ENCODE measurements around the gene BCAT1.
"Not testable (repeated sequence)": the region's sequence is repeated elsewhere in the genome, so short reads cannot be mapped to it uniquely, and the experiment has no call there.

The BCAT1 gene

DNA sequence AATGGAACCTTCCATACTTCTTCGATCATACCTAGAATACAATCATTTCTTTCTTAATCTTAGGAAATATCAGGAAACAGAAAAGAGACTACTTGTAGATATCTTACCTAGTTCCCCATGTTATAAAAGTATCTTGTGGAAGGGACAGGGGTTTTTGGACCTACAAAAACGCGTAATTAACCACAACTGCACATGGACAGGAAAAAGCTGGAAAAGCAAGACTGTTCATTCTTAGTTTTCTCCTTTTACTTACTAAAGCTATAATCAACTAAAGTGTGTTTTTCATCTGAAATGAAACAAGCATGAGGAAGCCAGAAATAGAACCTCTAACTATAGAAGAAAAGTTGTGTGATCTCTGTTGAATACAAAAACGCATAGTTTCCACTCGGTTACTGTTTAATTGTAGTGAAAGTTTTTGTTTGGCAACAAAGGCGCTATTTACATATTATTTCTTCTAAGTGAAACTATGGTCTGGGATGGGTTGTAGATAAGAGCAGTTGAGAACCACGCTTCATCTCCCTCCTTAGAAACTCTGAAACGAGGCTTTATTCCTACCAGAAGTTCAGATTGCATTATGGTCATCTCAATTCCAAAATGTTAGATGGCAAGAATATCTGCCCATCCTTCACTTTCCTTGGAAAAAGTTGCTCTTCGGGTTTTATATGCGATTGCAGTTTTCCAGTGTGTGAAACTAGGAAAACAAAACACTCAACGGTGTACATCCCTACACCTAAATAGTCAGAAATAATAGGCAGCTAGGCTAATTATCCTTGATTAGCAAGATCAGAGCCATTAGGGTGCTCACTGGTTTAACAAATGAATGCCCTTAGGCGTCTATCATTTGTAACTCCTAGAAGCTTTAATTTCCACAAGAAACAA is 1.1 kb downstream of the BCAT1 start:
- no peak for DNase-seq (ENCODE audit: insufficient read length, low spot score)
- no peak for FAIRE-seq
- no peak for TF ChIP-seq POLR2A (IDR thresholded peaks at IDR 0.05; ENCODE audit: low read depth, low read length)

- no peak for DNase-seq (ENCODE audit: insufficient read length, low spot score)
- no peak for TF ChIP-seq POLR2A (IDR thresholded peaks at IDR 0.05; ENCODE audit: low read depth, low read length)
- FAIRE-seq: no peak
Observed at GRCh38 chr12:24945845-24946244, 3.1 kb downstream of the BCAT1 start.

DNA sequence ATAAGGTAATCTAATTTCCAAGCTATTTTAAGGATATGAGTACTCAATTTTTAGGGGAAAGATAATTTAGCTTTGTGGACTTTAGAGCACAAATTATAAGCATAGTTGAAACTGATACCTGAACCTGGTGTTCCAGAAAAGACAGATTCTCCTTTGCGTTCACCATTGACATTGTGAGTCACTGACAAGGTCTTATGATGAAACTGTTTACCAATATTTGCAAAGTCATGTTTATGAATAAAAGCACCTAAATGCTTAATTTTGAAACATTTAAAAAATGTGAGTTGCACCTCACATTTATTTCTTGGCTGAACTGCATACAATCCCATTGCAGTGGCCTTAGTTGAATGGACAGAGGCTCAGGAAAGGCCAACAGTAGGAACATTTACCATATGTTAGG is 3.9 kb downstream of the BCAT1 start:
- no peak for DNase-seq (ENCODE audit: insufficient read length, low spot score)
- TF ChIP-seq POLR2A (IDR thresholded peaks at IDR 0.05; ENCODE audit: low read depth, low read length): no peak
- no peak for FAIRE-seq

DNA sequence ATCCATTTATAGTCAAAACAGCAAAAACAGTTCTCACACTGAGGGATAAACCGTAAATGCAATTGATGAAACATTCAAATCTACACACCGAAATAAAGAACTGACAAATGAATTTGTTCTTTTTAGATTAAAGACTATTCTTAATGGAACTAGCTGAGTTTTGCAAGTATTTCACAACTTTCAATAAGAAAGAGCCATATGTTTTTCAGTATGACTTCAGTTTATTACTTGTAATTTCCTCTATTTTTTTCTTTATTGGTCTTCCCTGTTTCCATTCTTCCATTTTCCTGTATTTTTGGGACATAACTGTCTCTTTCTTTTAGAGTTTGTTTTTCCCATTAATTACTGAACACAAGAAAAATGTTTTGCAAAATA is 4.3 kb downstream of the BCAT1 start:
- no peak for TF ChIP-seq POLR2A (IDR thresholded peaks at IDR 0.05; ENCODE audit: low read depth, low read length)
- FAIRE-seq (no peak), DNase-seq (ENCODE audit: insufficient read length, low spot score) (no peak)

DNA sequence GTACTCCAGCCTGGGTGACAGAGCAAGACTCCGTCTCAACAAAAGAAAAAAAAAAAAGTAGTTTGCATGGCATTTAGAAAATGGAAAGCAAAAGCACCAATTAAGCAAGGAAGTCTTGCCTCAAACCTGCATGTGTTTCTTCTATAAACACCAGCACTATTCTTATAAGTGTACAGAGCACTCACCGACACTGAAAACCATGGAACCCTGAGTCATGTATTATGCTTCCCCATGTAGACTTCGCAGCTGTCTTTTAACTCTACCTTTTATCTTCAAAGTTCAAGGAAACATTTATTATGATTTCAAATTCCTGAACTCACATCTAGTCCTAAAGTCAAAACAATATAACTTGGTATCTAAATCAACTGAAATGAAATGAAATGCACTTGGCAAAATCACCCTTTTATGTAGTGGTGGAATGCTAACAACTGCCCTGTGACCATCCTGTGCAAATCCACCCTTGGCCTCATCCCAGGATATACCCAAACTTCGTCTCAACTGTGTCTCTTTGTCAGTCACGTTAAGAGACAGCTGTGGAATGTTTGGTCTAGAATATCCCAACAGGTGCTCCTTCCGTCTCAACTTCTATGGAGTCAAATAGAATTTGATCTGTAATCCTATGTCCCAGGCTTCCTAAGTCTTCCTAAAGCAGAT is 4.8 kb downstream of the BCAT1 start:
- no peak for FAIRE-seq
- DNase-seq (ENCODE audit: insufficient read length, low spot score): no peak
- no peak for TF ChIP-seq POLR2A (IDR thresholded peaks at IDR 0.05; ENCODE audit: low read depth, low read length)

GRCh38 chr12:24940157-24940556 is 8.7 kb downstream of the BCAT1 start:
- FAIRE-seq: no peak
- no peak for TF ChIP-seq POLR2A (IDR thresholded peaks at IDR 0.05; ENCODE audit: low read depth, low read length)
- DNase-seq (ENCODE audit: insufficient read length, low spot score): no peak

DNA sequence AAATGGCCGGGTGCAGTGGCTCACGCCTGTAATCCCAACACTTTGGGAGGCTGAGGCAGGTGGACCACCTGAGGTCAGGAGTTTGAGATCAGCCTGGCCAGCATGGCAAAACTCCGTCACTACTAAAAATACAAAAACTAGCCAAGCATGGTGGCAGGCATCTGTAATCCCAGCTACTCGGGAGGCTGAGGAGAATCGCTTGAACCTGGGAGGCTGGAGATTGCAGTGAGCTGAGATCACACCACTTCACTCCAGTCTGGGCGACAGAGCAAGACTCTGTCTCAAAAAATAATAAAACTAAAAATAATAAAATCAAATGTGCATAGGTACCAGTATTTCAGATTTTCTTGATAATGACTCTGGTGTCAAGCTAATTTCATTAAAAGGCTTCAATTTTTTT is 9.3 kb downstream of the BCAT1 start:
- not testable (repeated sequence) for DNase-seq (ENCODE audit: insufficient read length, low spot score); FAIRE-seq

- FAIRE-seq: no peak
- TF ChIP-seq POLR2A (IDR thresholded peaks at IDR 0.05; ENCODE audit: low read depth, low read length): no peak
Observed at GRCh38 chr12:24938341-24938740, 10.6 kb downstream of the BCAT1 start.

GRCh38 chr12:24937553-24938244 is 11.2 kb downstream of the BCAT1 start:
- DNase-seq (ENCODE audit: insufficient read length, low spot score) (peak; percentile 12), FAIRE-seq (peak; percentile 78)
- no peak for TF ChIP-seq POLR2A (IDR thresholded peaks at IDR 0.05; ENCODE audit: low read depth, low read length)

More at GRCh38 chr12:24938341-24938740, 10.6 kb downstream of the BCAT1 start:
- DNase-seq (ENCODE audit: insufficient read length, low spot score): no peak

DNA sequence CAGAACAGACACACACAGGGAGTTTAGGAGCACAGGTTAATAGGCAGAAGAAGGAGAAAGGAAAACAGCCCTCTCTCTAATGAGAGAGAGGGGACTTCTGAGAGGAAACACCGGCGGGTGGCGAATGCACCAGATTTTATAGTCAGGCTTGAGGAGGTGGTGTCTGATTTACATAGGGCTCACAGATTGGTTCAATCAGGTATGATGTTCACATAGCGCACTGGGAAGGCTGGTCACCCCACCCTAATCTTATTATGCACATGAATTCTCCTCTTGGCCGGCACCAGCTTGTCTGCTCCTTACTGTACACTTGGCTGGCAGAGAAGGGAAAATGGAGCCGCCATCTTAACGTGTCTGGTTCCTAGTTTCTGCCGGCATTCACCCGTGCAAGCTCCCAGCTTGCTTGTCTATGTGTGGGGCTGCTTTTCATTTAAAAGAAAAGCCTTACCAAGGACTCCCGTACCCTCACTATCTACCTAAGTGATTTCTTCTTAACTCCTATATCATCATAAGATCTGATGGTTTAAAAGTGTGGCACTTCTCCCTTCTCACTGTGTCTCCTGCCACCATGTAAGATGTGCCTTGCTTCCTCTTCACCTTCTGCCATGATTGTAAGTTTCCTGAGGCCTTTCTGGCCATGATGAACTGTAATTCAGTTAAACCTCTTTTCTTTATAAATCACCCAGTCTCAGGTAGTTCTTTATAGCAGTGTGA is 15.1 kb downstream of the BCAT1 start:
- DNase-seq (ENCODE audit: insufficient read length, low spot score): no peak
- no peak for TF ChIP-seq POLR2A (IDR thresholded peaks at IDR 0.05; ENCODE audit: low read depth, low read length)
- FAIRE-seq: no peak

DNA sequence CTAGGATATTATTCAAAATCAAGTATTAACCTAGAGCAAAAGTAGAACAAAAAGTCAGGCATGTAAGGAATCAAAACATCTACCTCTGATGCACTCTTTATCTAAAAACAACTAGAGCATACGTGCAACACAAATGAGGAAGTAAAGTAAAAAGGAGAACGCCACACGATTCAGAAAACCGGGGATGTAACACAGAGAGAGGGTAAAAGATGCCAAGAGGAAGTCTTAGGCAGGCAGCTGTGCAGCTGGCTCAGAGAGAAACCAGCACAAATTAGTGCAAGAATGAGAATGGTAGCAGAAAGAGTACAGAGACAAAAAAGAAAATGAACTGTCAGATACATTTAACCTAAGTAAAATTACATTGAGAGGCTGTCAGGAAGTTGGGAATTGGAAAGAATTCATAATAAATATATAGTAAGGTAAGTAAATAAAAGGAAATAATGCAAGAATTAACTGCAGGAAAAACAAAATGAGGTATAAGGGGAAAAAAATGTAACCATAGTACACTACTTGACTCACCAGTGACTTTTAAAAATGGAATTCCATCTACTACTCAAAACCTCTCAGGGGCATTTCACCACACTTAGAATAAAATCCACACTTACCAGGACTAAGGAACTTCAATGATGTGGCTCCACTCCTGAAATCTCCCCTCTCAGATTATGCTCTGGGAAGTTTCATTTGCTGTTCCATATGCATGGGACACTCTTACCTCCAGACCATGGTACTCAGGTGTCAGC is 17.1 kb downstream of the BCAT1 start:
- DNase-seq (ENCODE audit: insufficient read length, low spot score) (no peak), FAIRE-seq (no peak)
- TF ChIP-seq POLR2A (IDR thresholded peaks at IDR 0.05; ENCODE audit: low read depth, low read length): no peak

DNA sequence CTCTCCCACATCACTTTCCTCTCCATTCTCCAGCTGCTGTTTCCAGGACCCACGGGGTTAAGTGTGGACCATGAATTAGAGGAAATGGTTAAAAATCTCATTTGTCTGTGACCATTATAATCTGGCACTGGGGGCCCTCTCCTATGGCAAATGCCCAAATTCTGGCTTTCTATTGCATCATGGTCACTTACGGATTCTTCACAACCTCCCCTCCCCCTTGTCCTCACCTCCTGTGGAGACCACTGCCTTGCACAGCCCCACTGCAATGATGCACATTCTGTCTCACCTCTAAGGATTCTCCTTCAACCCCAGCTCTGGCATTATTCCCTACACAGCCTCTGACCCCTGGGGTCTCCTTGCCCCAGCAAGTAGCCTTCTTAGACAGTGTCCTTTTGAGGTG is 18.9 kb downstream of the BCAT1 start:
- no peak for FAIRE-seq
- DNase-seq (ENCODE audit: insufficient read length, low spot score): no peak
- TF ChIP-seq POLR2A (IDR thresholded peaks at IDR 0.05; ENCODE audit: low read depth, low read length): no peak

- FAIRE-seq; DNase-seq (ENCODE audit: insufficient read length, low spot score): not testable (repeated sequence)
Observed at GRCh38 chr12:24928533-24929306, 20.2 kb downstream of the BCAT1 start.

Data from H54 (cell line).